ENCODE measurements around the gene LTO1. TPM values are rescaled to one million over a fixed set of nuclear protein-coding genes. Genes with fewer than 3 reads are reported as not detected.

LTO1 gene
- total RNA-seq, 1 experiment from 2014 or later = 27.5 TPM

DNA sequence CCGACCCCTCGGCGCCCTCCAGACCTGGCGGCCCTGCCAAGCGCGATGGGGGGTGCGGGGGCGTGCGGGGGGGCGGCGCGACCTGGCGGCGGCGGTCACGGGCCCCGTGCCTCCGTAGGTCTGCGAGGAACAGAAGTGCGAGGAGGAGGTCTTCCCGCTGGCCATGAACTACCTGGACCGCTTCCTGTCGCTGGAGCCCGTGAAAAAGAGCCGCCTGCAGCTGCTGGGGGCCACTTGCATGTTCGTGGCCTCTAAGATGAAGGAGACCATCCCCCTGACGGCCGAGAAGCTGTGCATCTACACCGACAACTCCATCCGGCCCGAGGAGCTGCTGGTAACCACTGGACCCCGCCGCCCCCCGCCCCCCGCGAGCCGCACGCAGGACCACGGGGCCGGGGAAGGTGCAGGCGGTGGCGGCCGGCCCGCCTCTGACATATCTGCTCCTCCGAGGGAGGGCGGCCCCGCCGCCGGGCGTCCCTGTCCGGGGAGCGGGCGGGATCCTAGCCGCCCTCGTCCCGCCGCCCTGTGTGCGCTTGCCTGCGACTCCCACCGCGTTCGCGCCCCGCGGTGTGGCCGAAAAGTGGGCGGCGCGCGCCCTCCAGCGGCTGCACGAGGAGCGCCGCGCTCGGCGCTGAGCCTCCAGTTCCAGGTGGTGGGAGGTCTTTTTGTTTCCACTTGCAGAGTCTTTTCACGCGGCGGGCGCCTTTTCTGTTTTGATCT, 32.1 kb downstream of the LTO1 start (continued):
- TF ChIP-seq, protein P1, sequence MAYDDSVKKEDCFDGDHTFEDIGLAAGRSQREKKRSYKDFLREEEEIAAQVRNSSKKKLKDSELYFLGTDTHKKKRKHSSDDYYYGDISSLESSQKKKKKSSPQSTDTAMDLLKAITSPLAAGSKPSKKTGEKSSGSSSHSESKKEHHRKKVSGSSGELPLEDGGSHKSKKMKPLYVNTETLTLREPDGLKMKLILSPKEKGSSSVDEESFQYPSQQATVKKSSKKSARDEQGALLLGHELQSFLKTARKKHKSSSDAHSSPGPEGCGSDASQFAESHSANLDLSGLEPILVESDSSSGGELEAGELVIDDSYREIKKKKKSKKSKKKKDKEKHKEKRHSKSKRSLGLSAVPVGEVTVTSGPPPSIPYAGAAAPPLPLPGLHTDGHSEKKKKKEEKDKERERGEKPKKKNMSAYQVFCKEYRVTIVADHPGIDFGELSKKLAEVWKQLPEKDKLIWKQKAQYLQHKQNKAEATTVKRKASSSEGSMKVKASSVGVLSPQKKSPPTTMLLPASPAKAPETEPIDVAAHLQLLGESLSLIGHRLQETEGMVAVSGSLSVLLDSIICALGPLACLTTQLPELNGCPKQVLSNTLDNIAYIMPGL (CRISPR knock-in tag; IDR thresholded peaks at IDR 0.05) = peak; percentile 98
- no peak for TF ChIP-seq PRRX2 (CRISPR knock-in tag; IDR thresholded peaks at IDR 0.05)
- no peak for TF ChIP-seq GTF2I (CRISPR knock-in tag; conservative IDR thresholded peaks at IDR 0.05)
- TF ChIP-seq CREB1 (CRISPR knock-in tag; IDR thresholded peaks at IDR 0.05) = no peak
- no peak for TF ChIP-seq E2F4 (CRISPR knock-in tag; IDR thresholded peaks at IDR 0.05; ENCODE audit: borderline replicate concordance, low read depth)
- TF ChIP-seq CDX4 (CRISPR knock-in tag; IDR thresholded peaks at IDR 0.05; ENCODE audit: borderline replicate concordance) = no peak
- TF ChIP-seq STAT6 (CRISPR knock-in tag; conservative IDR thresholded peaks at IDR 0.05; ENCODE audit: low read depth) = no peak
- TF ChIP-seq ATF1 (CRISPR knock-in tag; IDR thresholded peaks at IDR 0.05) = no peak
- no peak for TF ChIP-seq NFATC4 (CRISPR knock-in tag; IDR thresholded peaks at IDR 0.05)
- peak; percentile 92 for TF ChIP-seq CTCF (IDR thresholded peaks at IDR 0.05)
- no peak; the same call in 1 of the 2 replicates for TF ChIP-seq ARID4B (CRISPR knock-in tag; IDR thresholded peaks at IDR 0.05; ENCODE audit: borderline replicate concordance)
- no peak for TF ChIP-seq ZNF121 (CRISPR knock-in tag; IDR thresholded peaks at IDR 0.05)
- TF ChIP-seq, protein P2, sequence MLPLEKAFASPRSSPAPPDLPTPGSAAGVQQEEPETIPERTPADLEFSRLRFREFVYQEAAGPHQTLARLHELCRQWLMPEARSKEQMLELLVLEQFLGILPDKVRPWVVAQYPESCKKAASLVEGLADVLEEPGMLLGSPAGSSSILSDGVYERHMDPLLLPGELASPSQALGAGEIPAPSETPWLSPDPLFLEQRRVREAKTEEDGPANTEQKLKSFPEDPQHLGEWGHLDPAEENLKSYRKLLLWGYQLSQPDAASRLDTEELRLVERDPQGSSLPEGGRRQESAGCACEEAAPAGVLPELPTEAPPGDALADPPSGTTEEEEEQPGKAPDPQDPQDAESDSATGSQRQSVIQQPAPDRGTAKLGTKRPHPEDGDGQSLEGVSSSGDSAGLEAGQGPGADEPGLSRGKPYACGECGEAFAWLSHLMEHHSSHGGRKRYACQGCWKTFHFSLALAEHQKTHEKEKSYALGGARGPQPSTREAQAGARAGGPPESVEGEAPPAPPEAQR (CRISPR knock-in tag; IDR thresholded peaks at IDR 0.05) = no peak
- TF ChIP-seq TCF7 (CRISPR knock-in tag; IDR thresholded peaks at IDR 0.05; ENCODE audit: low read depth) = no peak
- 0 out of 2 replicates have a peak, but pooled peaks have one; percentile 21 for TF ChIP-seq MLX (CRISPR knock-in tag; IDR thresholded peaks at IDR 0.05)
- TF ChIP-seq, protein P3, sequence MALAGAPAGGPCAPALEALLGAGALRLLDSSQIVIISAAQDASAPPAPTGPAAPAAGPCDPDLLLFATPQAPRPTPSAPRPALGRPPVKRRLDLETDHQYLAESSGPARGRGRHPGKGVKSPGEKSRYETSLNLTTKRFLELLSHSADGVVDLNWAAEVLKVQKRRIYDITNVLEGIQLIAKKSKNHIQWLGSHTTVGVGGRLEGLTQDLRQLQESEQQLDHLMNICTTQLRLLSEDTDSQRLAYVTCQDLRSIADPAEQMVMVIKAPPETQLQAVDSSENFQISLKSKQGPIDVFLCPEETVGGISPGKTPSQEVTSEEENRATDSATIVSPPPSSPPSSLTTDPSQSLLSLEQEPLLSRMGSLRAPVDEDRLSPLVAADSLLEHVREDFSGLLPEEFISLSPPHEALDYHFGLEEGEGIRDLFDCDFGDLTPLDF (CRISPR knock-in tag; IDR thresholded peaks at IDR 0.05) = no peak
- no peak for TF ChIP-seq GABPB1 (CRISPR knock-in tag; IDR thresholded peaks at IDR 0.05)
- no peak; the same call in 1 of the 2 replicates for TF ChIP-seq NFE2L1 (CRISPR knock-in tag; IDR thresholded peaks at IDR 0.05)
- TF ChIP-seq, protein P4, sequence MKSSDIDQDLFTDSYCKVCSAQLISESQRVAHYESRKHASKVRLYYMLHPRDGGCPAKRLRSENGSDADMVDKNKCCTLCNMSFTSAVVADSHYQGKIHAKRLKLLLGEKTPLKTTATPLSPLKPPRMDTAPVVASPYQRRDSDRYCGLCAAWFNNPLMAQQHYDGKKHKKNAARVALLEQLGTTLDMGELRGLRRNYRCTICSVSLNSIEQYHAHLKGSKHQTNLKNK (CRISPR knock-in tag; IDR thresholded peaks at IDR 0.05) = no peak
- no peak for TF ChIP-seq ZNF317 (CRISPR knock-in tag; IDR thresholded peaks at IDR 0.05; ENCODE audit: borderline replicate concordance, low read depth)
